Endometrial microvascular endothelial cells (primary cell): ENCODE data around the gene PHKG2. TPM values are rescaled to one million over a fixed set of nuclear protein-coding genes. Genes with fewer than 3 reads are reported as not detected.

Experiments
- in situ Hi-C: cut with HindIII; loops from 2 replicates; pipeline ENCODE4 v1.10.0; 2017; ENCODE audit warnings: low sequenced_read_pairs, low pct_unique_long_range_greater_than_20kb; ENCODE audit errors: inconsistent ontology term
- total RNA-seq: library from RNA; depleted of rRNA; stranded (reverse); fragments of >200 nt; gene quantifications from one replicate; pipeline ENCODE4 v1.2.3, GENCODE V29; 2015; ENCODE audit errors: inconsistent ontology term

Gene PHKG2
- total RNA-seq, 1 donor from 2014 or later = 22.5 TPM

GRCh38 chr16:30785126-30786106 is 37.2 kb downstream of the PHKG2 start:
- in situ Hi-C loops = no loop called here

GRCh38 chr16:30786115-30786935 is 38.1 kb downstream of the PHKG2 start:
- in situ Hi-C loops = no loop called here

- in situ Hi-C loops = no loop called here
Measured at GRCh38 chr16:30786936-30787612, 38.8 kb downstream of the PHKG2 start, which contains the start of gene ZNF629. TSS of gene ZNF629 (minus strand) at chr16:30787205. CDS start at chr16:30784482, 2,723 bp downstream.

GRCh38 chr16:30787613-30788378 is 39.6 kb downstream of the PHKG2 start:
- in situ Hi-C loops = no loop called here

GRCh38 chr16:30793508-30794069 is 45.4 kb downstream of the PHKG2 start:
- in situ Hi-C loops = no loop called here

GRCh38 chr16:30794634-30795033 is 46.4 kb downstream of the PHKG2 start:
- in situ Hi-C loops = no loop called here

- in situ Hi-C loops = no loop called here
Measured at GRCh38 chr16:30797670-30798309, 49.6 kb downstream of the PHKG2 start.

Other genes starting within 250 kb of the PHKG2 start
- 25.5 TPM for gene ZNF768, start 221.9 kb upstream of the PHKG2 start, total RNA-seq
- 4.7 TPM for gene ZNF747, start 213.6 kb upstream of the PHKG2 start, total RNA-seq
- 8.3 TPM for gene ZNF764, start 190.1 kb upstream of the PHKG2 start, total RNA-seq
- gene ZNF688, start 176.7 kb upstream of the PHKG2 start, total RNA-seq = 10.8 TPM
- gene ZNF785, start 162.7 kb upstream of the PHKG2 start, total RNA-seq = 7.2 TPM
- 11.2 TPM for gene ZNF689, start 138.0 kb upstream of the PHKG2 start, total RNA-seq
- gene PRR14, start 97.5 kb upstream of the PHKG2 start, total RNA-seq = 22.9 TPM
- 24.7 TPM for gene FBRS, start 90.0 kb upstream of the PHKG2 start, total RNA-seq
- 10.2 TPM for gene SRCAP, start 49.3 kb upstream of the PHKG2 start, total RNA-seq
- gene CFAP119, start 13.6 kb downstream of the PHKG2 start, total RNA-seq = 1.2 TPM
- gene RNF40, start 13.9 kb downstream of the PHKG2 start, total RNA-seq = 69.8 TPM
- gene ZNF629, start 38.8 kb downstream of the PHKG2 start, total RNA-seq = 6.1 TPM
- 25.8 TPM for gene BCL7C, start 145.7 kb downstream of the PHKG2 start, total RNA-seq
- gene CTF1, start 148.2 kb downstream of the PHKG2 start, total RNA-seq = 1.3 TPM
- gene FBXL19, start 175.1 kb downstream of the PHKG2 start, total RNA-seq = 23.1 TPM
- 13.4 TPM for gene ORAI3, start 200.6 kb downstream of the PHKG2 start, total RNA-seq
- 5.0 TPM for gene SETD1A, start 209.3 kb downstream of the PHKG2 start, total RNA-seq
- gene HSD3B7, start 236.8 kb downstream of the PHKG2 start, total RNA-seq = 6.0 TPM